Stimulated activated CD8-positive, alpha-beta memory T cell treated with anti-CD3 and anti-CD28 coated beads, Interleukin-12 subunit alpha, Interleukin-12 subunit beta, amount 100 ng/mL, for 4 hours (primary cell): Measurements from ENCODE around the gene CIC.

Experiments used
- DNase-seq: peaks from one replicate; pipeline ENCODE4 v3.0.0-alpha.2; 2020; ENCODE audit warnings: low read depth

Gene CIC

DNA sequence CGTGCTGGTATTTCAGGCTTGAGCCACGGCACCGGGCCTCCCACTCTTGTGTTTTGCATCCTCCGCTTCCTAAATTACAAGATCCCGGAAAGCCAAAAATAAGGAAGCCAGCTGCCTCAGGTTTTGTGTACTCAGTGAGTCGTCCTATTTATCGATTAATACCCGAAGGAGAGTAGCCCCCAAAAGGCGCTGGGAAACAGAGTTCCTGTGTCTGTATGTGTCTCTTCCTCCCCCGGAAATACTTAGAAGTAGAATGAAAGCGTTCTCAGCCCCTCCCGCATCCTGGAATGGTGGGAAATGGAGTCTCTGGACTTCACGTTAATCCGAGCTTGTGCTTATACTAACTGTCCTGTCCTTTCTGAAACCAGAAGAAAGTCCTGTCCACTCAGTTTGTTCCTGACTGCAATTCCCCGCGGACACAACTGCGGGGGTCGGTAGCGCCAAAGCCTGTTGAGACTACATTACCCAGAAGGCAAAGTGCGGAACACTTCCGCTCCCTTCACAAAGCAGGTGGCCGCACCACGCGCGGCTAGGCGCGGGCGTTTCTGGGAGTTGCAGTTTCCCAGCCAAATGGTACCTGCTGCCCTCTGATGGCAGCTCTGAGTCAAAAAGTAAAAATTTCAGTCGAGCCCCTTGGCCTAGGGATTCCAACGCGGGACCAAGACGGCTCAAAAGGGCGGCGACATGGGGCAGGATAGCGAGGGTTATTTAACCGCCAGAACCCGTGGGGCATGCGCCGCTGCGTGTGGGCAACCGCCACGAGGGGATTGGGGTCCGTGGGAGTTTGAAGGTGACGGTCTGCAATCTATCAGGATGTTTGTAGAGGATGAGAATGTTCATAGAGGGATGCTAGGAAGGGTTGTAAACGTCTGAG, 24.5 kb upstream of the CIC start:
- peak; percentile 86 for DNase-seq

- no peak for DNase-seq
Measured at GRCh38 chr19:42245231-42245630, 23.8 kb upstream of the CIC start.

DNA sequence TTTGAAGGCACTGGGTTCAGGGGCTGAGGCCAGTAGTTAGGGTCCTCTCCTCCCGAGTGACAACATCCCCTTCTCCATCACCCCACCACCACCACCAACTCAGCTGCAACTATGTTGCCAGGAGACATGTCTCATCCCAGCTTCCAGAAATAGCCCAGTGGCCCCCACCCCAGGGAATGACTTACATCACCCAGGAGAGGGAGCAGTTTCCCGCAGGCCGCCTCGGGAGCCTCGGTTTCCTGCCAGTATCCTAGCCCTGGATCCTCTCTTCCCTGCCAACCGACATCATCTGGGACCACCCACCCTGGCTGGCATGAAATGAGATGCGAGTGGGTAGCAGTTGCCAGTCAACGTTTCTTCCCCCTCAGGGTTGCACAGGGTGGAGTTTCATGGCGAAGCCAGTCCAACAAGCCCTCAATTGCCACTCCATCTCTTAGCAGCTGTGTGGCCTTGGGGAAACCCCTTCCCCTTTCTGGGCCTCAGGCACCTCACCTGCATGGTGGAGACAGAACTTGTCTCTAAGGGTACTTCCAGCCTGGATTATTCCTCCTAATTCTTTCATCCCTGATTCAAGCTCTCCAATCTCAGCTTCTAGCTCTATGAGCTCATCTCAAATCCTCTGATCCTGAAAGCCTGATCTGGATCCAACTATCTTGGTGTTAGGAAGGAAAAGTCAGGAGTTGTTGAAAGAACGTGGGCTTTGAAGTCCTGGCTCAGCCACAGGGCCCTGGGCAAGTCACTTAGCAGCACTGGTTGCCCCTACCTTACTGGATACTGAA, 22.7 kb upstream of the CIC start:
- no peak for DNase-seq

DNA sequence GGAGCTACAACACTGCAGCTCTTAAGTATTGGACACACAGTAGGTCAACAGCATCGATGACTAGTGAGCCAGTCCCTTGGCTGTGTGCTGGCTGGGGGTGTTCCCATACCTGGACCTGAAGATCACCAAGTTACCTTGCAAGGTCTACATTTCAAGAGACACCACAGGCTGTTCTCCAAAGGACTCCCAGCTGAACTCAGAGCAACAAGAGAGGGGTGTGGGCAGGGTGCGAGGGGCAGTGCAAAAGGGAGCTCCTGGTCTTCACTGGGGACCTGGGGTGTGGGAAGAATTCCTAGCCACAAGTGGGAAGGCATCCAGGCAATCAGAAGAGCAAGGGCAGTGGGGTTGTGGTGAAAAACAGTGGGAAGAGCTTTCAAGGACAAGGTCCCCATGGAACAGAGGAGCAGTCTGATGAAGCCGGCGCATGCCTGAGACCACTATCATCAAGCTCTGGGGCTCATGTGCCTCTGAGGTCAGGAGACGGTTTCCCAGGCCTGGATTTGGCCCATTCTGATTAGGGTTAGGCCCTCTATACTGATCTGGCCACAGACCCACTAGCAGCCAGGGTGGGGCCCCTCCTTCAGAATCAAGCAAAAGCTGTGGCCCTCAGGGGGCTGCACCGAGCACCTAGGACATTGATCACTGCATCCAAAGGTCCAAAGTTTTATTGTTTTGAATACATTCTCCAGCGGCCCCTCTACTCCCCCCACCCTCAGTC, 22.0 kb upstream of the CIC start:
- no peak for DNase-seq

GRCh38 chr19:42247640-42248199, 21.3 kb upstream of the CIC start:
- DNase-seq = no peak

- no peak for DNase-seq
Measured at GRCh38 chr19:42248270-42249148, 20.5 kb upstream of the CIC start.

GRCh38 chr19:42249149-42249750, 19.8 kb upstream of the CIC start:
- DNase-seq = no peak

DNA sequence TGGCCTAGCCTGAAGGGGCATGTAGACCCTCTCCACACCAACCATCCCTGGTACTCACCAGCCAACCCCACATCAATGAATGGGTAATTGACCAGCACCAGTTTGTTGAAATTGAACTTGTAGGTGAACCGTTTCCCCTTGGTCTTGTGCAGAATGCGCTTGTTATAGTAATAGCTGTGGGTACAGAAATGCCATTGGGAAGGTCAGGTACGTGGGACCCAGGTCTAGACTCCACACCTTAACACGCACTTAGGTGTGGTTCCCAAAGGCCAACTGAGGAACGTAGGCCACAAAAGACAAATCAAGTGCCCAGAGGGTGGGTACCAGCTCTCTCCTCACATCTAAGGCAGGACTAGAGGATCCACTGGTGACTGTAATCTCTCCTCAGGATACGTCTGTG, 19.3 kb upstream of the CIC start:
- DNase-seq = no peak

DNA sequence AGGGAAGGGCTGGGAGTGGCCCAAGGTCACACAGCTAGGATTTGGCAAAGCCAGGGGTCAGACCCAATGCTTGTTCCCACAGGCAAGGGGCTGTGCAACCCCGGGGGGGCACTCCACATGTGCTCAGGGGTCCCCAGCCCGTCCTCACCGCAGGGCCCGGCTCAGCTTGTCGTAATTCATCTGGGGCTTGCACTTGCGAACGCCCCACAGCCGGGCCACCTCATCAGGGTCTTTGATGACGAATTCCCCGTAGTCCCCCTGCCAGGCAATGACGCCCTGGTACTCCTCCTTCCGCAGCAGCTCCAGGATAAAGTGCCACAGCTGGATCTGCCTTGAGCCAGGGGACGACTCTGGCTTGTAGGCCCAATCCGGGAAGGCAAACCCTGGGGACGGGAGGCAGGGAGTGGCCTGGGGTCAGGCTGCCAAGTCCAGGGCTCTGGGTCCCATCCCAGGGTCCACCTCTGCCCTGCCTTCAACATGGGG, 18.8 kb upstream of the CIC start:
- no peak for DNase-seq

- no peak for DNase-seq
Measured at GRCh38 chr19:42250666-42251531, 18.2 kb upstream of the CIC start.

GRCh38 chr19:42251572-42252358, 17.3 kb upstream of the CIC start:
- no peak for DNase-seq

DNA sequence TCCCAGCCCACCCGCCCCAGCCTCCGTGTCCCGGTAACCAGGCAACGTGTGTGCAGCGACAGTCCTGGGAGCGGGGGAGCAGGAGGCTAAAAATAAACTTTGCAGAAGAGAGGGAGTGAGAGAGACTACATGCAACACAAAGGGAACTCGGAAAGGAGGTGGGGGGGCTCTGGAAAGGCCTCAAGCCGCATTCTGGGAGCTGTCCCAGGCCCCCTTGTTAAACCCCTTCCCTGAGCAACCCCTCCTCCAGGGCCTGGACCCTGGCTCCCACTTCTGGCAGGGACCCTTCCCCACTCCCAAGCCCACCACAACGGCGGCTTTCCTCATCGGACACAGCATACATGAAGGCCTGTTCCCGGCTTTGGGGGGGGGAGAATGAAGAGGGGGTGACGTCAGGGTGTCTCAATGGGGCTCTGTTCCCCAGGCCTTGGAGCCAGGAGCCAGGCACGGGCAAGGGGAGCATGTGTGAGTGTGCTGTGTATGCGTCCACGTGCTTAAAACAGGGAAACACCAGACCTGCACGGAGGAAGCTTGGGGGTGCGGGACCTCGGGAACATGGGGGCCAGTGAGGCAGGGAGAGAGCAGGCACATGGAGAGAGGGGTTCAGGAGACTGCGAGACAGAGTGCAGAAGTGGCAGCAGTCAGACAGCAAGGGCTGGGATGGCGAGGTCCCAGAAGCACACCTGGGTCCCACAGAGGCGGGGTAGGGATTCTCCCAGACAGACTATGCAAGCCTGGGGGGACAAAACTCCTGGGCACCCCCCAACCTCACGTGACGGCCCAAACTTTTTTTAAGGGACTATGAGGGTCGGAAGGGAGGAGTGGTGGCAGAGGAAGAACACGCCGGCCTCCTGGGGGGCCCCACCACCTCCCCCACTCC, 16.4 kb upstream of the CIC start:
- no peak for DNase-seq

GRCh38 chr19:42253245-42254088, 15.6 kb upstream of the CIC start:
- DNase-seq = peak; percentile 50

GRCh38 chr19:42254089-42254849, 14.8 kb upstream of the CIC start:
- peak; percentile 68 for DNase-seq

DNA sequence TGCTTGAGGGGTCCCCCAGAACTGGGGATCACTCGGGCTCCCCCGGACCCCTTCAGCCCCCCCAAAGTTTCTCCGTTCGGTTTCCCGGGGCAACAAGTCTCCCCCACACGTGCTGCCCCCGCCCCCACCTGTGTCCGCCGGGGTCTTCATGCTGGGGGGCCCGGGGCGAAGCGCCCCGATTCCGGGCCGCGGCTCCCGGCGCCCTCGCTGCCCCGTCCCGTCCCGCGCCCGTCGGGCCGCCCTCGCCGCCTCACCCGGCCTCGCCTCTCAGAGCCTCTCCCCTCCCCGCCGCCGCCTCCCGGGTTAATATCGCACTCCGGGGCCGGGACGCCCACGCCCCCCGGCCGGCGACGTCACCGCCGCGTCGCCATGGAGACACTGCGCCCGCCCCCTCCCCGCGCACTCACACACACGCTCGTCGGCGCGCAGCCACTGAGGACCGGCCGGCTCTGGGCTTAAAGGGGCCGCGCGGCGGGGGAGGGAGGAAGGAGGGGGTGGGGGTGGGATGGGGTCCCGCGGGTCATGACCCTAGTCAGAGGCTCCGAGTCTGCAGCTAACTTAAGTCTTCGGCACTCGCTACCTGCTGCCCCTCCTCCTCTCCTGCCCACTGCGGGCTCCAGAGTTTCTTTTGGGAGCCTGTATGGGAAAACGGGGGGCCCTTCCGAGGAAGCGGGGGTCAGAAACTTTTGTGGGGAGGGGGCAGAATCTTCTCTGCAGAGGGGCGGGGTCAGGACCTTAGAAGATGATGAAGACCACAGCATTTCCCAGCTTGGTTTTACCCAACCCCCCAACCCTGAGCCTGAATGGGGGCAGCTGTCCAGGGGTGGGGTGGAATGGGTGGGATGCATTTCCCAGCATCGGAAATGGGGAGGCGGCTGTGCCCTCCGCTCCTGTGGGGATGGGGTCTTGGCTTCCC, 13.9 kb upstream of the CIC start, which contains the start of gene ERF:
Gene ERF, minus strand, starts transcription at position 279 of the 916 bp plus-strand sequence. Its CDS starts 129 bp downstream, at position 150.
- peak; percentile 92 for DNase-seq
